K562 (cell line): Measurements from ENCODE around the gene MBOAT7. TPM values are rescaled to one million over a fixed set of nuclear protein-coding genes. Genes with fewer than 3 reads are reported as not detected.
"Not testable (repeated sequence)": the region's sequence is repeated elsewhere in the genome, so short reads cannot be mapped to it uniquely, and the experiment has no call there.

Source experiments
- ATAC-seq: fragments of 200-7000 bp; cut with Tn5 transposase; 3 replicates; pipeline ENCODE4 v1.9.1; 2020; ENCODE audit warnings: moderate library complexity
- BruUV-seq: library from RNA; stranded (reverse); fragments of 400-500 nt; replicated peaks from 2 replicates; lab custom pipeline; 2021; lab: Mats Ljungman, UMichigan
- CTCF ChIA-PET: fragments of 300-600 bp; formaldehyde crosslinking; extraction: SDS; loops from one replicate; lab custom pipeline; 2021; ENCODE audit warnings: low intra/inter-chr PET ratio; lab: Yijun Ruan, JAX
- POLR2A ChIA-PET: fragments of 300-600, 350-650 bp; sonication (Branson Sonifier 250); formaldehyde crosslinking; extraction: SDS; loops from one replicate; lab custom pipeline; 2021; ENCODE audit warnings: antibody characterized with exemption, inconsistent platforms; lab: Yijun Ruan, JAX
- DNase-seq, 4 experiments: peaks; one replicate each; pipeline versions ENCODE4 v3.0.0 to v3.0.0-alpha.2; 2011 to 2018; ENCODE audit warnings: low spot score in 3 of 4, mixed read lengths in 3 of 4; ENCODE audit errors: extremely low read depth in 1 of 4
- FAIRE-seq: peaks from 2 replicates; lab custom pipeline; 2011; peaks lifted over from hg19 to GRCh38; lab: Jason Lieb, UNC
- H2AFZ ChIP-seq: 2 replicates; pipeline ENCODE4 v1.6.0; 2011; ENCODE audit warnings: low read depth, low read length, control low read depth, inconsistent platforms
- H3K27ac ChIP-seq: fragments of 200-600 bp; 3 replicates; pipeline ENCODE4 v1.8.0; 2011; ENCODE audit warnings: low read depth, mild to moderate bottlenecking, control low read depth, inconsistent platforms, low read length, moderate library complexity, mixed read lengths; ENCODE audit errors: extremely low read depth
- H3K27me3 ChIP-seq, 2 experiments: fragments of 300-600 bp in 1 of 2; 2 replicates in 1 of 2; 3 replicates in 1 of 2; pipeline versions ENCODE4 v1.6.0 to v1.8.0; 2011; ENCODE audit warnings: inconsistent platforms in 2 of 2, low read length in 2 of 2, mild to moderate bottlenecking in 1 of 2, mixed read lengths in 1 of 2, moderate library complexity in 1 of 2; ENCODE audit not compliant: control insufficient read depth in 2 of 2, insufficient read depth in 2 of 2
- H3K36me3 ChIP-seq: fragments of 300-600 bp; 3 replicates; pipeline ENCODE4 v1.8.0; 2011; ENCODE audit warnings: mild to moderate bottlenecking, low read length, inconsistent platforms; ENCODE audit not compliant: control insufficient read depth, insufficient read depth
- H3K4me1 ChIP-seq, 2 experiments: fragments of 200-600 bp in 1 of 2; replicated peaks in 1 of 2; 2 replicates in 1 of 2; 3 replicates in 1 of 2; pipeline versions ENCODE4 v1.5.1 to v1.8.0; 2011; ENCODE audit warnings: inconsistent platforms in 2 of 2, low read length in 2 of 2, mild to moderate bottlenecking in 1 of 2, mixed read lengths in 1 of 2, moderate library complexity in 1 of 2; ENCODE audit not compliant: control insufficient read depth in 2 of 2, insufficient read depth in 2 of 2
- H3K4me2 ChIP-seq: 2 replicates; pipeline ENCODE4 v1.6.1; 2011; ENCODE audit warnings: low read length, control low read depth, inconsistent platforms, mixed read lengths; ENCODE audit not compliant: insufficient read depth
- H3K4me3 ChIP-seq: fragments of 200-600 bp; sonication (generic), shearing (Covaris generic); 2 replicates; pipeline ENCODE4 v1.5.1; 2016; ENCODE audit warnings: control low read depth, inconsistent platforms
- H3K79me2 ChIP-seq: fragments of 200-600 bp; 3 replicates; pipeline ENCODE4 v1.8.0; 2011; ENCODE audit warnings: low read length, inconsistent platforms; ENCODE audit not compliant: control insufficient read depth, insufficient read depth
- H3K9ac ChIP-seq, 2 experiments: 2 replicates each; pipeline versions ENCODE4 v1.6.0 to v1.6.1; 2011; ENCODE audit warnings: low read depth in 2 of 2, low read length in 2 of 2, control low read depth in 1 of 2, inconsistent platforms in 1 of 2, mild to moderate bottlenecking in 1 of 2, mixed read lengths in 1 of 2; ENCODE audit not compliant: insufficient read depth in 1 of 2
- H3K9me1 ChIP-seq: one replicate; pipeline ENCODE4 v1.6.0; 2011; ENCODE audit warnings: inconsistent platforms, mild to moderate bottlenecking, low read length, moderate library complexity; ENCODE audit not compliant: control insufficient read depth, insufficient read depth
- H3K9me3 ChIP-seq: replicated peaks from 2 replicates; pipeline ENCODE4 v1.5.1; 2011; ENCODE audit warnings: low read depth, low read length, inconsistent platforms; ENCODE audit not compliant: control insufficient read depth, insufficient read depth
- H4K20me1 ChIP-seq: replicated peaks from 2 replicates; pipeline ENCODE4 v1.6.1; 2011; ENCODE audit warnings: low read length, inconsistent platforms, mixed read lengths; ENCODE audit not compliant: control insufficient read depth, insufficient read depth
- CEBPG ChIP-seq, 3 experiments: fragments of 200-800 bp in 1 of 3; sonication (Bioruptor generic) in 1 of 3; sonication (generic) in 1 of 3; formaldehyde crosslinking in 1 of 3; IDR thresholded peaks in 2 of 3; conservative IDR thresholded peaks in 1 of 3; 2 replicates each; pipeline versions ENCODE4 v1.6.1 to v1.8.0; 2016 to 2022; ENCODE audit warnings: missing compliant biosample characterization in 2 of 3, missing genetic modification characterization in 2 of 3, mild to moderate bottlenecking in 1 of 3, missing genetic modification reagents in 1 of 3
- POLR2A ChIP-seq: fragments of 450-650 bp; conservative IDR thresholded peaks from 2 replicates; pipeline ENCODE4 v1.6.1; 2016
- POLR2G ChIP-seq: fragments of 200-400 bp; formaldehyde crosslinking; IDR thresholded peaks from 2 replicates; pipeline ENCODE4 v1.6.1; 2017; ENCODE audit warnings: low read depth, mild to moderate bottlenecking, antibody characterized with exemption, low read length, moderate library complexity
- RBFOX2 ChIP-seq: fragments of 200-400 bp; formaldehyde crosslinking; IDR thresholded peaks from 2 replicates; pipeline ENCODE4 v1.6.1; 2017; ENCODE audit warnings: low read depth, mild to moderate bottlenecking, low read length, moderate library complexity
- XRCC5 ChIP-seq: fragments of 200-400 bp; formaldehyde crosslinking; IDR thresholded peaks from 2 replicates; pipeline ENCODE4 v1.6.1; 2017; ENCODE audit warnings: low read depth, mild to moderate bottlenecking, low read length
- WGBS: fragments of 100-300 bp; shearing (Covaris generic); methylation state at CpG from one replicate; pipeline ENCODE4 v1.1.6; 2016; ENCODE audit warnings: low coverage, mixed read lengths; ENCODE audit not compliant: insufficient coverage; ENCODE audit errors: missing lambda C conversion rate; 5-methylcytosine and 5-hydroxymethylcytosine counted together
- in situ Hi-C: fragments of 300-500 bp; cut with MboI; formaldehyde crosslinking; loops from 4 replicates; pipeline ENCODE4 v1.15.0; 2018; ENCODE audit warnings: inconsistent platforms, mixed read lengths
- intact Hi-C: fragments of 100-400 bp; cut with micrococcal nuclease; formaldehyde crosslinking; loops from 2 replicates; pipeline ENCODE4 v1.14.2; 2022
- polyA plus RNA-seq, 8 experiments: library from polyadenylated mRNA; depleted of rRNA in 4 of 8; stranded (reverse) in 5 of 8; unstranded in 3 of 8; fragments of >200 nt; fragmentation: Nextera tagmentation in 2 of 8; fragmentation: Illumina TruSeq in 1 of 8; extraction: Ambion mirVana in 2 of 8; extraction: Trizol in 1 of 8; gene quantifications; 2 replicates each; pipeline versions ENCODE4 v1.2.1 to v1.2.3, GENCODE V29; 2011 to 2014; ENCODE audit warnings: inconsistent platforms in 1 of 8, missing spikeins in 1 of 8
- total RNA-seq, 7 experiments: library from RNA; depleted of rRNA in 6 of 7; stranded (reverse); fragments of >200 nt in 6 of 7; fragmentation: Illumina TruSeq in 2 of 7; extraction: Trizol in 2 of 7; gene quantifications; 2 replicates each; pipeline versions ENCODE4 v1.2.1 to v1.2.3, GENCODE V29; 2011 to 2021; ENCODE audit warnings: low replicate concordance in 1 of 7

The MBOAT7 gene
- total and polyA plus RNA-seq, 9 of the 15 experiments (the other 6 are each of a cell fraction or from before 2014, with no cell fraction given) = 1.4 to 153 (median 56.1) TPM

- FAIRE-seq (no peak), DNase-seq (no peak), ATAC-seq (no peak)
- Histone ChIP-seq H3K36me3 (peaks cover 73% of the 10 kb centered on the region), H3K27ac (no peak overlapping the region), H3K9ac (peak overlapping the region in 1 of 2 experiments; percentile 70; a peak in 1 of 4 replicates), H3K79me2 (peaks cover 27% of the 10 kb centered on the region), H4K20me1 (no peaks in the 10 kb centered on the region; the same call in 1 of the 2 replicates), H3K4me3 (no peak overlapping the region), H2AFZ (no peak overlapping the region), H3K4me2 (no peak overlapping the region), H3K27me3 (no peaks in the 10 kb centered on the region), H3K9me1 (peaks cover 9% of the 10 kb centered on the region), H3K9me3 (no peaks in the 10 kb centered on the region), H3K4me1 (peaks cover 19 to 29% of the 10 kb centered on the region in 2 experiments)
- WGBS = 100% methylated on average over 4 of the region's 11 CpGs
- in situ Hi-C loops (no loop called here), intact Hi-C loops (no loop called here)
- BruUV-seq = no TSS peak
- TF ChIP-seq XRCC5 (no peak), POLR2A (0 out of 2 replicates have a peak, but pooled peaks have one; percentile 15), RBFOX2 (peak; percentile 45), CEBPG (CRISPR knock-in tag; IDR thresholded peaks at IDR 0.05) (no peak), CEBPG (tag; conservative IDR thresholded peaks at IDR 0.05 in 1 of 2, IDR thresholded peaks at IDR 0.05 in 1 of 2) (no peak), POLR2G (peak; percentile 62)
- ChIA-PET CTCF (no interaction called here), POLR2A (interaction anchor here (0.6 to 1.7 kb wide), 5 partner anchors 9 to 26 kb away, joined by 3 to 13 read pairs (median 4); partner anchors contain the start of genes RPS9 and TMC4)
Observed at GRCh38 chr19:54183431-54183830, 5.9 kb downstream of the MBOAT7 start.

DNA sequence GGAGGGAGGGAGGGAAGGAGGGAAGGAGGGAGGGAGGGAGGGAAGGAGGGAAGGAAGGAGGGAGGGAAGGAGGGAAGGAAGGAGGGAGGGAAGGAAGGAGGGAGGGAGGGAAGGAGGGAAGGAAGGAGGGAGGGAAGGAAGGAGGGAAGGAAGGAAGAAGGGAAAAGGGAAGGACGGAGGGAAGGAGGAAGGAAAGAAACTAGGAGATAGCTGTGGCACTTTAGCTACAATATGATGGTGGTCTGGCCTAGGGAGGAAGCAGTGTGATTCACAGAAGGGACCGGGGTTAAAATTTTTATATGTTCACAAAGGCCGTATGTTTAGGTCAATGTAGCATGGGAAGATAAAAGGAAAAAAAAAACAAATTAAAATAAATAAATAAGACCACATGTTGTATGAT is 7.5 kb downstream of the MBOAT7 start:
- H3K27me3 ChIP-seq, H3K4me2 ChIP-seq, in situ Hi-C loops, FAIRE-seq, H3K27ac ChIP-seq, BruUV-seq, H2AFZ ChIP-seq, H4K20me1 ChIP-seq, H3K4me3 ChIP-seq, intact Hi-C loops, H3K9me3 ChIP-seq, H3K9ac ChIP-seq, CTCF ChIA-PET, ATAC-seq, H3K9me1 ChIP-seq, POLR2A ChIA-PET: not testable (repeated sequence)
- H3K36me3 ChIP-seq = peaks cover 67% of the 10 kb centered on the region
- DNase-seq = peak in 1 of 4 experiments; percentile 5
- H3K79me2 ChIP-seq = peaks cover 12% of the 10 kb centered on the region
- peaks cover 6 to 19% of the 10 kb centered on the region in 2 experiments for H3K4me1 ChIP-seq
- WGBS = 80% methylated on average over 2 of the region's 3 CpGs
